ENCODE data around the gene TCF20.

- TF ChIP-seq POLR2A (IDR thresholded peaks at IDR 0.05; ENCODE audit: extremely low read depth, insufficient read length) (no peak), CTCF (IDR thresholded peaks at IDR 0.05; ENCODE audit: low read depth, low read length) (no peak)
Observed at GRCh38 chr22:42228483-42228882, 42.0 kb downstream of the TCF20 start.
